GM19438 (cell line): ENCODE measurements around the gene TRIM54.
A peak's percentile ranks its signal among the peaks of the same experiment; 100 is the strongest.
"Not testable (repeated sequence)": the region's sequence is repeated elsewhere in the genome, so short reads cannot be mapped to it uniquely, and the experiment has no call there.

ENCODE experiments used
- ATAC-seq: cut with Tn5 transposase; IDR thresholded peaks from one replicate; pipeline ENCODE4 v1.9.1; 2021; ENCODE audit warnings: low read depth; ENCODE audit not compliant: unreplicated experiment

TRIM54 gene

GRCh38 chr2:27308359-27308881 is 26.2 kb downstream of the TRIM54 start, which contains the start of gene UCN:
TSS of gene UCN (minus strand) at chr2:27308445. CDS start at chr2:27307895, 550 bp downstream.
- no peak for ATAC-seq

DNA sequence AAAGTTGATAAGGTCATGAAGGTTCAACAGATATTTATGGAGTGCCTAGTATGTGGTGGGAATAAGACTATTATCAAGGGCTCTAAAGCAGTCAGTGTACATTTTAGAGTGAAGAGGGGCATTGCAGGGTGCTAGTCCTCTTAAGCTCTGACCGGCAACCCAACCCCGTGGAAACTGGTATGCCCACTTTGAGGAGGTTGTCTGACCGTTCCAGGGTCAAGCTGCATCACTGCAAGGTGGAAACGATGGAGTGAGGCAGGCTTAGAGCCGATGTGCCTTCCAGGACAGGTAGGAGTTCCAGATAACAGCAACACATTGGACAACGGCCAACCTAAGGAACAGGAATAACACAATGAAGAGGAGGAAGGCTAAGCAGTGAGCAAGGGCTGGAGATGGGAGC is 27.4 kb downstream of the TRIM54 start:
- ATAC-seq, result no peak

- no peak for ATAC-seq
Measured at GRCh38 chr2:27312152-27312551, 29.9 kb downstream of the TRIM54 start.

DNA sequence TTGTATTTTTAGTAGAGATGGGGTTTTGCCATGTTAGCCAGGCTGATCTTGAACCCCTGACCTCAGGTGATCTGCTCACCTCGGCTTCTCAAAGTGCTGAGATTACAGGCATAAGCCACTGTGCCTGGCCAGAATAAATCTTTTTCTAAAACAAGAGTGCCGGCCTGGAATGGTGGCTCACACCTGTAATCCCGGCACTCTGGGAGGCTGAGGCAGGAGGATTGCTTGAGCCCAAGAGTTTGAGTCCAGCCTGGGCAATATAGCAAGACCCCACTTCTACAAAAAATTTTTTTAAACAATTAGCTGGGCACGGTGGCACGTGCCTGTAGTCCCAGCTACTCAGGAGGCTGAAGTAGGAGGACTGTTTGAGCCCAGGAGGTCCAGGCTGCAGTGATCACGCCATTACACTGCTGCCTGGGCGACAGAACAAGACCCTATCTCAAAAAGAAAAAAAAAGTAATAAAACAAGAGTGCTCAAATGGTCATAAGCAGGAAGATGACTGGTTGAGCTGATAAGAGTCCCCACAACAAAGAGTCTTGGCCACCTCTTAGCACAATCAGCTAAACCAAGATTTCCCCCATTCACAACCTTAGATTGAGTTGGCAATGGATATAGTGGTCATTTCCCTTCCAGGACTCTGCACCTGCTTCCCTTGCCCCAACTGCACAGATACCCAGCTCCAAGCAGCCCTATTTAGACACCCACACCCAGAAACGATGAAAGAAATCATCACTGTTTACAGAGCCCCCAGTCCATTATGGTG is 31.8 kb downstream of the TRIM54 start:
- no peak for ATAC-seq

DNA sequence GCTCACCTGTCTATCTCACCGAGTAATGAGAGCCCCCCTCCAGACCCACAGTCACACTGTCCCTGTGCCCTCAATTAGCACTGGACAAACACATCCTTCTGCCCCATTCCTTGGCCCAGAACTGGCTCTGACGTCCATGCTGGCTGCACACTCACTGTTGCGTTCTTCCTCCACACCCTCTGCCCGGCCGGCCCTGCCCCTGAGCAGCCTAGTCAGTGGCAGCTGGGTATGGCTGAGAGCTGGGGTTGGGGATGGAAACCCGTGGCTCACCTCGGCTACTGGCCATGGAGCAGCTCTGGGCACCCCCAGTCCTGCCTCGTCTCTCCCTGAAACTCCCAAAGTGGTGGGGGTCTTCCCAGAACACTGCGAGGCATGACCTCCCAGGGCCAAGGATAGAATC is 32.5 kb downstream of the TRIM54 start:
- no peak for ATAC-seq

DNA sequence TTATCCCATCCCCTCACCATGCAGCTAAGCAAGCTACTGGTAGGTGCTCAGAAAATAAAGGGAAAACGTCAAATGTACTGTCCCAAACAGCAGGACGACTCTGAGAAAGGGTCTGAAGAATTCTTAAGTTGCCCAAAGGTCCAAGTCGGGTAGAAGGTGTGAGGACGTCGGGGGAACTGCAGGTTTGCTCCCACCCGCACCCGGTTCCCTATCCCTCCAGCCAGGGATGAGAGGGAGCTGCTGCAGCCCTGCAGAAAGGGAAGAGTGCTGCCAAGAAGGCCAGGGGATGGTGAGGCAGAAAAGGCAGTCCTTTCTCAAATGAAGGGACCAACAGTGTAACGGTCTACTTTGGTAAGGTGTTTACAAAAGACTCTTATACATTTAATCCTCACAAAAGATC is 32.9 kb downstream of the TRIM54 start:
- ATAC-seq, result no peak

GRCh38 chr2:27316655-27317412 is 34.6 kb downstream of the TRIM54 start:
- ATAC-seq, result no peak

DNA sequence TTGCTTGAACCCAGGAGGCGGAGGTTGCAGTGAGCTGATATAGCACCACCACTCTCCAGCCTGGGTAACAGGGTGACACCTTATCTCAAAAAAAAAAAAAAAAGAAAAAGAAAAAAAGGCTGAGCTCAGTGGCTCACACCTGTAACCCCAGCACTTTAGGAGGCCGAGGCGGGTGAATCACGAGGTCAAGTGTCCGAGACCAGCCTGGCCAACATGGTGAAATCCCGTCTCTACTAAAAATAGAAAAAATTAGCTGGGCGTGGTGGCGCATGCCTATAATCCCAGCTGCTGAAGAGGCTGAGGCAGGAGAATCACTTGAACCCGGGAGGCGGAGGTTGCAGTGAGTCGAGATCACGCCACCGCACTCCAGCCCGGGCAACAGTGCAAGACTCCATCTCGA is 37.6 kb downstream of the TRIM54 start:
- ATAC-seq, result not testable (repeated sequence)

DNA sequence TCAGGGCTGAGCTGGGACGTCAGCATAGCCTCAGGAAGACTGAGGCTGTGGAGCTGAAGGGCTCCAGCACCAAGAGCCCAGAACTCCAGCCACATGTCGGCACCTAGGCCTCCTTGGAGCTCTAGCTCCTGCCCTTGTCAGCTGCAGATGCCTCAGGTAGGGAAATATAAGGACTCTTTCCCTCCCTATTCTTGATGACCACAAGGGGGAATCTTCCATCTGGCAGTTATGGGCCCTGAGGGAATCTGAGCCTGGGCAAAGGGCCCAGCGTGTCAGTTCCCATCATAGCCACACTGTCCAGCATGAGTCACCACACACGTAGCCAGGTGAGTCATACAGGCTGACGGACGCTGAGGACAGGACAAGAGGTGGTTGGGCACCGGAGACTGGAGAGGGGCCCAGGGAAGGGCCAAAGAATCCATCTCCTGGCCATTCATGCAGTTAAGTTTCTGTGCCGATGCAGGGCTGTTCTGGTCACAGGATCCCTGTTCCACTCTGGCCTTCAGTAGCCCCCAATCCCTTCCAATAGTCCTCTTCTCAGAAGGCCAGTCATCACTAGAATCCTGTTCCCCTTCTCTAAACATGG is 38.8 kb downstream of the TRIM54 start:
- no peak for ATAC-seq

GRCh38 chr2:27322301-27322765 is 40.1 kb downstream of the TRIM54 start:
- no peak for ATAC-seq

DNA sequence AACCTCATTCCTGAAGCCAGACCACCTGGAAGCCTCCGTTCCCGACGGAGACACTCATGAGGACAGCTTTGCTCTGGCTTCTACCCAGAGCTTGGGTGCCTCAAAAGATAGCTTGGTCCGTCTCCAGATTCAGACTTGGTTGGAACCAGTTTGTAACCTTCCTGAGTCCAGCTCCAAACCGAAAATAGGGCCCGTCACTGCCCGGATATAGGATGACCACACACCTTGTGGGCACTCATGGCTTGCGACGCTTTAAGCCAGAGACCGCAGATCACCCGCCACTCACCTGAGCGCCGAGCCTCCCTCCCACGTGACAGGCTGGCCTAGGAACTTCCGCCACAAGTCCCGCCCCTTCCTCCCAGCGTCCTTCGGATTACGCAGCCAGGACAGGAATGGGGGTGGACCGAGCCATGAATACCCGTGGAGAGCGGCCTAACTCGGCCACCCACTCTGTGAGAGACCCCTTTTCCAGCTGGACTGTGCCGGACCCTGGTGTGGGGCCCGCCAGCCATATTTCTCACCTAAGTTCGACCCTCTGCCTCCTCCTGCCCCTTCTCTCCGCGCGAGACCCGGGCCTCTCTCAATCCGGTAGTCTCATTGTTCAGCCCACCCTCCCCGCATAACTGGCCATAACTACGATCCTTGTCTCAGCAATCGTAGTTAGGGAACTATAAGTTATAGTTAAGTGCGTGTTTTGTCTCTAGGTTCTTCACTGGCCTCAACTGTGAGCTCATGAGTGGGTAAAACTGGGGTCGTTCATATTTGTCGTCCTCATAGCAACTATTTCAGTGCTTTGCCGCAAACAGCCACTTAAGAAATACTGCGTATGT is 40.8 kb downstream of the TRIM54 start, which contains the start of gene MPV17:
TSS of gene MPV17 (minus strand) at position 332 of the 830 bp plus-strand sequence. CDS start 580 bp downstream, outside the sequence.
- ATAC-seq, result peak; percentile 95

GRCh38 chr2:27323596-27324285 is 41.5 kb downstream of the TRIM54 start:
- no peak for ATAC-seq

- no peak for ATAC-seq
Measured at GRCh38 chr2:27324720-27325119, 42.5 kb downstream of the TRIM54 start.

GRCh38 chr2:27335311-27335710 is 53.1 kb downstream of the TRIM54 start:
- no peak for ATAC-seq

- no peak for ATAC-seq
Measured at GRCh38 chr2:27336173-27336572, 53.9 kb downstream of the TRIM54 start.

GRCh38 chr2:27347641-27348040 is 65.4 kb downstream of the TRIM54 start:
- ATAC-seq, result no peak

GRCh38 chr2:27350106-27350693 is 68.0 kb downstream of the TRIM54 start:
- no peak for ATAC-seq

- no peak for ATAC-seq
Measured at GRCh38 chr2:27351802-27352598, 69.8 kb downstream of the TRIM54 start.
